Measurements from ENCODE around the gene RBP5. TPM values are rescaled to one million over a fixed set of nuclear protein-coding genes. Genes with fewer than 3 reads are reported as not detected.

The RBP5 gene
- total and polyA plus RNA-seq, 9 of the 15 experiments (the other 6 are each of a cell fraction or from before 2014, with no cell fraction given) = 8.6 to 22.5 (median 11.4) TPM

- no peak for TF ChIP-seq ATF6 (CRISPR knock-in tag; IDR thresholded peaks at IDR 0.05)
- no peak for TF ChIP-seq CTCF (IDR thresholded peaks at IDR 0.05 in 2 of 3, conservative IDR thresholded peaks at IDR 0.05 in 1 of 3; ENCODE audit: insufficient read depth in 2 of 3, low read depth in 1 of 3, low read length in 3 of 3)
- TF ChIP-seq SAFB (IDR thresholded peaks at IDR 0.05; ENCODE audit: borderline replicate concordance, low read depth, low read length) = no peak
- no peak for TF ChIP-seq ZNF740 (CRISPR knock-in tag; IDR thresholded peaks at IDR 0.05)
- TF ChIP-seq ZNF740 (tag; IDR thresholded peaks at IDR 0.05) = no peak
- TF ChIP-seq PURB (CRISPR knock-in tag; IDR thresholded peaks at IDR 0.05; ENCODE audit: low read depth) = no peak
Measured at GRCh38 chr12:7102582-7102981, 26.1 kb downstream of the RBP5 start (continued).
